SU-DHL-6 (cell line): ENCODE data around the gene FARS2.

Experiments used
- H2AFZ ChIP-seq: fragments of 200-600 bp; sonication (generic); 2 replicates; pipeline ENCODE4 v1.6.1; 2014; ENCODE audit warnings: low read depth, mild to moderate bottlenecking, moderate library complexity, mixed read lengths, antibody characterized with exemption, low read length; ENCODE audit not compliant: severe bottlenecking
- H3F3A ChIP-seq: fragments of 200-600 bp; shearing (Covaris generic); 2 replicates; pipeline ENCODE4 v1.6.0; 2016; ENCODE audit warnings: antibody characterized with exemption, mild to moderate bottlenecking; ENCODE audit not compliant: insufficient read depth
- H3K27ac ChIP-seq: fragments of 200-600 bp; sonication (generic); 2 replicates; pipeline ENCODE4 v1.5.1; 2016; ENCODE audit warnings: low read depth, mild to moderate bottlenecking, low read length, moderate library complexity, mixed read lengths
- H3K27me3 ChIP-seq: fragments of 200-600 bp; sonication (generic), shearing (Covaris generic); 2 replicates; pipeline ENCODE4 v1.6.0; 2014; ENCODE audit warnings: mild to moderate bottlenecking, low read length
- H3K36me3 ChIP-seq: fragments of 200-600 bp; sonication (generic); 2 replicates; pipeline ENCODE4 v1.6.1; 2014; ENCODE audit warnings: mild to moderate bottlenecking, low read length, mixed read lengths
- H3K4me2 ChIP-seq: fragments of 300-600, 200-600 bp; shearing (Covaris generic), sonication (generic); 2 replicates; pipeline ENCODE4 v1.6.0; 2014; ENCODE audit warnings: low read length, low read depth, mild to moderate bottlenecking; ENCODE audit not compliant: poor library complexity, severe bottlenecking
- H3K4me3 ChIP-seq: fragments of 200-600 bp; sonication (generic); 2 replicates; pipeline ENCODE4 v1.5.1; 2014; ENCODE audit warnings: antibody characterized with exemption, low read length, mild to moderate bottlenecking, mixed read lengths; ENCODE audit not compliant: insufficient read depth, poor library complexity, severe bottlenecking
- H3K79me2 ChIP-seq: fragments of 200-600 bp; sonication (generic); 2 replicates; pipeline ENCODE4 v1.6.1; 2014; ENCODE audit warnings: mild to moderate bottlenecking, low read length, moderate library complexity; ENCODE audit not compliant: insufficient read depth
- H3K9ac ChIP-seq: fragments of 200-600 bp; sonication (generic); 2 replicates; pipeline ENCODE4 v1.7.0; 2014; ENCODE audit warnings: mild to moderate bottlenecking, low read length
- H3K9me2 ChIP-seq: fragments of 200-600 bp; sonication (generic); replicated peaks from 2 replicates; pipeline ENCODE4 v1.6.1; 2014; ENCODE audit warnings: low read length; ENCODE audit not compliant: insufficient read depth
- H3K9me3 ChIP-seq: fragments of 200-600 bp; sonication (generic); 2 replicates; pipeline ENCODE4 v1.6.1; 2014; ENCODE audit warnings: low read length, mixed read lengths; ENCODE audit not compliant: insufficient read depth
- H4K20me1 ChIP-seq: fragments of 200-600 bp; sonication (generic); 2 replicates; pipeline ENCODE4 v1.6.1; 2014; ENCODE audit warnings: low read depth, mild to moderate bottlenecking, antibody characterized with exemption, low read length, moderate library complexity, mixed read lengths
- CTCF ChIP-seq: fragments of 200-600 bp; sonication (generic); IDR thresholded peaks from one replicate; pipeline ENCODE4 v1.5.1; 2017; ENCODE audit warnings: antibody characterized with exemption, mild to moderate bottlenecking, low read length, moderate library complexity; ENCODE audit not compliant: insufficient read depth, poor library complexity, severe bottlenecking
- EZH2phosphoT487 ChIP-seq: fragments of 200-600 bp; sonication (generic), shearing (Covaris generic); conservative IDR thresholded peaks from 2 replicates; pipeline ENCODE4 v1.6.1; 2018; ENCODE audit warnings: mild to moderate bottlenecking, antibody characterized with exemption, low read length, moderate library complexity, mixed read lengths

Gene FARS2

GRCh38 chr6:5638666-5639065 lies 377.4 kb downstream of the FARS2 start:
- Histone ChIP-seq H3K4me3 (no peak overlapping the region), H2AFZ (no peak overlapping the region), H3K36me3 (no peaks in the 10 kb centered on the region), H4K20me1 (no peaks in the 10 kb centered on the region), H3K79me2 (no peaks in the 10 kb centered on the region), H3K27ac (no peak overlapping the region), H3K9me2 (no peaks in the 10 kb centered on the region), H3K27me3 (no peaks in the 10 kb centered on the region), H3K9me3 (peaks cover 5% of the 10 kb centered on the region; the same call in 1 of the 2 replicates), H3F3A (no peaks in the 10 kb centered on the region), H3K4me2 (no peak overlapping the region), H3K9ac (no peak overlapping the region)
- no peak for TF ChIP-seq EZH2phosphoT487
- TF ChIP-seq CTCF, result no peak

- H3K27me3 ChIP-seq, result no peaks in the 10 kb centered on the region
- no peaks in the 10 kb centered on the region for H4K20me1 ChIP-seq
- no peak overlapping the region for H3K9ac ChIP-seq
- H2AFZ ChIP-seq, result no peak overlapping the region
- TF ChIP-seq EZH2phosphoT487 (no peak), CTCF (no peak)
- H3K9me3 ChIP-seq, result peaks cover 5% of the 10 kb centered on the region; the same call in 1 of the 2 replicates
- no peaks in the 10 kb centered on the region for H3K79me2 ChIP-seq
- no peak overlapping the region for H3K4me2 ChIP-seq
- no peaks in the 10 kb centered on the region for H3K36me3 ChIP-seq
- H3F3A ChIP-seq, result no peaks in the 10 kb centered on the region
- no peaks in the 10 kb centered on the region for H3K9me2 ChIP-seq
- no peak overlapping the region for H3K27ac ChIP-seq
- no peak overlapping the region for H3K4me3 ChIP-seq
These were observed 377.9 kb downstream of the FARS2 start for GRCh38 chr6:5639193-5639592.

DNA sequence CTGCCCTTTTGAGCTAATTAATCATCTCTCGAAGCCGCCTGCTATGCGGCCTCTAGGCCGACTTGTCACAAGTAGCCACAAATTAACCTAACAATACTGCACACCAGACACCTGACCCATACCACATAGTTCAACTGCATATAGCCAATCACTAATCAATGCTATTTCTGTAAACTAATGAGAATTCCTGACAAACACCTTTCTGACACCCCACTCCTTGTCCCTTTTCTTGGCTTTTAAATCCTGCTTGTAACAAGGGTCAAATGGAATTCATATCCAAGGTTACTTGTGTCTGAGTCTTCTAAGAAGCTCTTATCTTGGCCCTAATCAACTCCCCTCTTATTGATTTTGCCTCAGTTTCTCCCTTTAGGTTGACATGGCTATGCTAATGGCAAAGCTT lies 379.3 kb downstream of the FARS2 start:
- peaks cover 5% of the 10 kb centered on the region; the same call in 1 of the 2 replicates for H3K9me3 ChIP-seq
- no peak overlapping the region for H2AFZ ChIP-seq
- no peaks in the 10 kb centered on the region for H3K9me2 ChIP-seq
- H3K27me3 ChIP-seq, result no peaks in the 10 kb centered on the region
- H3K9ac ChIP-seq, result no peak overlapping the region
- no peak overlapping the region for H3K4me3 ChIP-seq
- TF ChIP-seq CTCF (no peak), EZH2phosphoT487 (no peak)
- H3K36me3 ChIP-seq, result no peaks in the 10 kb centered on the region
- no peaks in the 10 kb centered on the region for H3K79me2 ChIP-seq
- no peaks in the 10 kb centered on the region for H4K20me1 ChIP-seq
- H3K4me2 ChIP-seq, result no peak overlapping the region
- no peaks in the 10 kb centered on the region for H3F3A ChIP-seq
- H3K27ac ChIP-seq, result no peak overlapping the region
